Astrocyte (in vitro differentiated cells and primary cell): ENCODE results near the gene PHF13. TPM values are rescaled to one million over a fixed set of nuclear protein-coding genes. Genes with fewer than 3 reads are reported as not detected.

Experiments used
- DNase-seq: peaks from one replicate; pipeline ENCODE4 v3.0.0-alpha.2; 2010; ENCODE audit warnings: low read depth
- FAIRE-seq: peaks from 2 replicates; lab custom pipeline; 2011; peaks lifted over from hg19 to GRCh38; lab: Jason Lieb, UNC
- H2AFZ ChIP-seq: 2 replicates; pipeline ENCODE4 v1.6.0; 2012; ENCODE audit warnings: low read depth, low read length, inconsistent platforms
- H3K27ac ChIP-seq: 2 replicates; pipeline ENCODE4 v1.5.1; 2011; ENCODE audit warnings: low read depth, low read length, inconsistent platforms
- H3K27me3 ChIP-seq: 2 replicates; pipeline ENCODE4 v1.6.0; 2011; ENCODE audit warnings: low read length, inconsistent platforms; ENCODE audit not compliant: insufficient read depth
- H3K36me3 ChIP-seq: 2 replicates; pipeline ENCODE4 v1.5.1; 2011; ENCODE audit warnings: low read length, inconsistent platforms; ENCODE audit not compliant: insufficient read depth
- H3K4me1 ChIP-seq: 2 replicates; pipeline ENCODE4 v1.5.1; 2011; ENCODE audit warnings: low read length, inconsistent platforms; ENCODE audit not compliant: insufficient read depth
- H3K4me2 ChIP-seq: 2 replicates; pipeline ENCODE4 v1.6.0; 2012; ENCODE audit warnings: low read length, inconsistent platforms
- H3K4me3 ChIP-seq: 2 replicates; pipeline ENCODE4 v1.5.1; 2011; ENCODE audit warnings: low read depth, mild to moderate bottlenecking, low read length, inconsistent platforms; ENCODE audit not compliant: insufficient read depth
- H3K79me2 ChIP-seq: 2 replicates; pipeline ENCODE4 v1.6.0; 2012; ENCODE audit warnings: mild to moderate bottlenecking, low read length, inconsistent platforms; ENCODE audit not compliant: insufficient read depth
- H3K9ac ChIP-seq: 2 replicates; pipeline ENCODE4 v1.6.0; 2012; ENCODE audit warnings: mild to moderate bottlenecking, low read length, inconsistent platforms
- H3K9me3 ChIP-seq: 2 replicates; pipeline ENCODE4 v1.5.1; 2012; ENCODE audit warnings: low read depth, mild to moderate bottlenecking, low read length, inconsistent platforms; ENCODE audit not compliant: insufficient read depth
- H4K20me1 ChIP-seq: 2 replicates; pipeline ENCODE4 v1.6.0; 2012; ENCODE audit warnings: low read length, inconsistent platforms; ENCODE audit not compliant: insufficient read depth
- H3K27ac Mint-ChIP-seq: one replicate; pipeline ENCODE4 v1.8.0; 2021; ENCODE audit warnings: mild to moderate bottlenecking, mixed read lengths; ENCODE audit not compliant: unreplicated experiment
- H3K27me3 Mint-ChIP-seq: one replicate; pipeline ENCODE4 v1.8.0; 2021; ENCODE audit warnings: low read depth, mixed read lengths; ENCODE audit not compliant: unreplicated experiment
- H3K36me3 Mint-ChIP-seq: one replicate; pipeline ENCODE4 v1.8.0; 2021; ENCODE audit warnings: low read depth, mixed read lengths; ENCODE audit not compliant: unreplicated experiment
- H3K4me1 Mint-ChIP-seq: one replicate; pipeline ENCODE4 v1.8.0; 2021; ENCODE audit warnings: low read depth, mixed read lengths; ENCODE audit not compliant: unreplicated experiment
- H3K4me3 Mint-ChIP-seq: one replicate; pipeline ENCODE4 v1.8.0; 2021; ENCODE audit warnings: mild to moderate bottlenecking, moderate library complexity, mixed read lengths; ENCODE audit not compliant: unreplicated experiment
- H3K9me3 Mint-ChIP-seq: one replicate; pipeline ENCODE4 v1.8.0; 2021; ENCODE audit warnings: mild to moderate bottlenecking, mixed read lengths; ENCODE audit not compliant: unreplicated experiment
- EZH2 ChIP-seq: IDR thresholded peaks from 2 replicates; pipeline ENCODE4 v1.6.1; 2012; ENCODE audit warnings: mild to moderate bottlenecking, low read length, inconsistent platforms; ENCODE audit not compliant: insufficient read depth
- total RNA-seq: library from RNA; stranded (reverse); gene quantifications from 2 replicates; pipeline ENCODE4 v1.2.1, GENCODE V29; 2021
- TF ChIP-seq, protein P1 (sequence below): IDR thresholded peaks from 2 replicates; pipeline ENCODE4 v1.5.1; 2011; ENCODE audit warnings: low read depth, mild to moderate bottlenecking, inconsistent platforms, low read length, moderate library complexity; ENCODE audit not compliant: insufficient read depth

Gene PHF13
- total RNA-seq, 1 donor from 2014 or later = 23.7 TPM

DNA sequence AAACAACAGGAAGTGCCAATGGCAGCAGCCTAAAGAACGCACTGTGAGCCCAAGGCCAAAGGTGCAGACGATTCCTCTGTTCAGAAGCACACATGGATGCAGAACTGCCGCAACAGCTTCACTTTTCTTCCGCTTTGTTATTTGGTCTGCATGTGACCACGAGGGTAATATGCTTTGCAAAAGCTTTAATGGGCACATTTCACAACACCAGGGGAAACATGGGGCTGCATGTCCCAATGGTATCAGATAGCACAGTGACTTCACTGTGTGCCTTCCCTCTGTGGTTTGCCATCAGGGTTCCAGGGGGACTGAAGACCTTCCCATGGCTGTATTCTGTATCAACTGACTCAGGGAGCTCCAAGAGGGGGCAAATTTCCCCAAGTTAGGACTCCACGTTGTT is 39.5 kb downstream of the PHF13 start:
- H3K9ac ChIP-seq = no peak overlapping the region

DNA sequence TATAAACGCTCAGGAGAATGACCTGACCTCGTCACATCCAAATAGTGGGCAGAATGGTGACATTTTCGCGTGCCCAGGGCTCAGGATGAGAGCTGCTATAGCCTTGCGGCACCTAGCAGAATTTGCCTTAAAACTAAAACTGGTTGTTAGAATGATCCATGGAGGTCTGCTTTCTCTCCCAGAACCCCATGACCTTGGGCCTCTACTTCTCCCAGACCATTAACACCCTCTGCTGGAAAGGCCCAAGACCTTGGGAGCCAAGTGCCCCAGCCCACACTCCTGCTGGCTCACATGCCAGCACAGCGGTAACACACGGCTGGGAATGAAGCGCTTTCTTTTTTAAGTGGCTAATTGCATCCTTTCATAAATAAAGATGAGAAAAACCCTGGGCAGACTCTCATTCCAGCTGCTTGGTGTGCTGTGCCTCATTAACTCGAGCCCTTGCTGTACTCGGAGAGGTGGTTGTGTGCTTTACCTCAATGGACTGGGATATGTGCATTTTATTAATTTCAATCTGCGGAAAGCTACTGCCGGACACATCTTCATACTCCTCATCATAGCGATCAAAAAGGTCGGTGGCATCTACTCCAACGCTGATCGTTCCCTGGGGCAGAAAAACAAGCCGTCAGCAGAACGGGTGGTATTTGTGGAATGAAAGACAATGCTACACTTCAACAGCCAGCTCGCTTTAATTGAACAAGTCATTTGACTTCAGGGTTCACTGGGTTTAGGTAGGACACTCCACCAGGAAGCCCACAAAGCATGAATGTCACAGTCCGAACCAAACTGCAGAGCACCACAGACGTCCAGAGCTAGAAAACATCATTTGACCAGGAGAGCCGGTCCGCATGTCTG is 40.1 kb downstream of the PHF13 start:
- H3K4me3 Mint-ChIP-seq = no peak overlapping the region
- H3K4me1 Mint-ChIP-seq = peaks cover 5% of the 10 kb centered on the region
- Histone ChIP-seq H3K4me2 (no peak overlapping the region), H3K4me1 (no peaks in the 10 kb centered on the region), H3K36me3 (peaks cover 13% of the 10 kb centered on the region), H2AFZ (no peak overlapping the region), H3K79me2 (no peaks in the 10 kb centered on the region), H3K27ac (no peak overlapping the region), H3K9ac (no peak overlapping the region), H3K9me3 (no peaks in the 10 kb centered on the region), H3K27me3 (no peaks in the 10 kb centered on the region), H3K4me3 (no peak overlapping the region), H4K20me1 (peaks cover 29% of the 10 kb centered on the region)
- H3K27ac Mint-ChIP-seq = no peak overlapping the region
- FAIRE-seq = no peak
- TF ChIP-seq EZH2 = no peak
- H3K27me3 Mint-ChIP-seq = no peaks in the 10 kb centered on the region
- H3K36me3 Mint-ChIP-seq = peaks cover 13% of the 10 kb centered on the region
- DNase-seq = no peak
- H3K9me3 Mint-ChIP-seq = no peaks in the 10 kb centered on the region

More for the DNA sequence above, 39.5 kb downstream of the PHF13 start:
- Histone ChIP-seq H3K27me3 (no peaks in the 10 kb centered on the region), H4K20me1 (peaks cover 27% of the 10 kb centered on the region), H3K4me2 (no peak overlapping the region), H3K36me3 (peaks cover 13% of the 10 kb centered on the region), H3K79me2 (no peaks in the 10 kb centered on the region), H3K27ac (no peak overlapping the region), H3K4me3 (no peak overlapping the region), H2AFZ (no peak overlapping the region), H3K9me3 (no peaks in the 10 kb centered on the region), H3K4me1 (no peaks in the 10 kb centered on the region)
- Mint-ChIP-seq H3K9me3 (no peaks in the 10 kb centered on the region), H3K27me3 (no peaks in the 10 kb centered on the region), H3K36me3 (peaks cover 12% of the 10 kb centered on the region), H3K27ac (no peak overlapping the region), H3K4me3 (no peak overlapping the region), H3K4me1 (peaks cover 5% of the 10 kb centered on the region)
- no peak for TF ChIP-seq EZH2
- TF ChIP-seq, protein P1, sequence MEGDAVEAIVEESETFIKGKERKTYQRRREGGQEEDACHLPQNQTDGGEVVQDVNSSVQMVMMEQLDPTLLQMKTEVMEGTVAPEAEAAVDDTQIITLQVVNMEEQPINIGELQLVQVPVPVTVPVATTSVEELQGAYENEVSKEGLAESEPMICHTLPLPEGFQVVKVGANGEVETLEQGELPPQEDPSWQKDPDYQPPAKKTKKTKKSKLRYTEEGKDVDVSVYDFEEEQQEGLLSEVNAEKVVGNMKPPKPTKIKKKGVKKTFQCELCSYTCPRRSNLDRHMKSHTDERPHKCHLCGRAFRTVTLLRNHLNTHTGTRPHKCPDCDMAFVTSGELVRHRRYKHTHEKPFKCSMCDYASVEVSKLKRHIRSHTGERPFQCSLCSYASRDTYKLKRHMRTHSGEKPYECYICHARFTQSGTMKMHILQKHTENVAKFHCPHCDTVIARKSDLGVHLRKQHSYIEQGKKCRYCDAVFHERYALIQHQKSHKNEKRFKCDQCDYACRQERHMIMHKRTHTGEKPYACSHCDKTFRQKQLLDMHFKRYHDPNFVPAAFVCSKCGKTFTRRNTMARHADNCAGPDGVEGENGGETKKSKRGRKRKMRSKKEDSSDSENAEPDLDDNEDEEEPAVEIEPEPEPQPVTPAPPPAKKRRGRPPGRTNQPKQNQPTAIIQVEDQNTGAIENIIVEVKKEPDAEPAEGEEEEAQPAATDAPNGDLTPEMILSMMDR = no peak
- FAIRE-seq (no peak), DNase-seq (no peak)

DNA sequence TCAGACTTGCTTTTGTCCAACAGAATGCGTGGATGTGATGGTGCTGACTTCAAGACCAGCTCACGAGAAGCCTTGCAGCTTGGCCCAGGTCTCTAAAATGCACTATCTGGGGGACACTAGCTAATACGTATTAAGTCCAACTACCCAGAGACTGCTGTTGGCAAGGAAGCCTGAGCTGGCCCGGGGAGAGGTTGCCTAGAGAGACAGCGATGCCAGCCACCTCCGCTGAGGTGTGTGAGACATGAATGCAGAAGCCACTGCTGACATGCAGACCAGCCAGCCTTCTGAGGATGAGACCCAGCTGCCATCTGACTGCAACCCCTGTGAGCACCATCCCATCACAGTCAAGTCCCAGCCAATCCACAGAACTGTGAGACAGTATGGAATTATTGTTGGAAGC is 43.6 kb downstream of the PHF13 start:
- Histone ChIP-seq H3K4me3 (no peak overlapping the region), H3K27ac (no peak overlapping the region), H3K9ac (no peak overlapping the region), H4K20me1 (peaks cover 39% of the 10 kb centered on the region), H2AFZ (no peak overlapping the region), H3K4me2 (no peak overlapping the region), H3K79me2 (peaks cover 9% of the 10 kb centered on the region), H3K27me3 (no peaks in the 10 kb centered on the region), H3K9me3 (no peaks in the 10 kb centered on the region), H3K36me3 (peaks cover 13% of the 10 kb centered on the region), H3K4me1 (no peaks in the 10 kb centered on the region)
- TF ChIP-seq, protein P1 = no peak
- TF ChIP-seq EZH2 = no peak
- Mint-ChIP-seq H3K9me3 (no peaks in the 10 kb centered on the region), H3K4me1 (peaks cover 5% of the 10 kb centered on the region), H3K27ac (no peak overlapping the region), H3K36me3 (peaks cover 12% of the 10 kb centered on the region), H3K27me3 (no peaks in the 10 kb centered on the region), H3K4me3 (no peak overlapping the region)
- DNase-seq (no peak), FAIRE-seq (no peak)
